Stimulated activated CD4-positive, alpha-beta T cell treated with anti-CD3 and anti-CD28 coated beads, TNF-alpha, amount 100 ng/mL, for 24 hours (primary cell): ENCODE data around the gene IL31RA.
"Not testable (repeated sequence)": the region's sequence is repeated elsewhere in the genome, so short reads cannot be mapped to it uniquely, and the experiment has no call there.

Experiments used
- DNase-seq, 3 experiments: peaks; one replicate each; pipeline ENCODE4 v3.0.0-alpha.2; 2020; ENCODE audit warnings: low read depth in 3 of 3

IL31RA gene

GRCh38 chr5:55925712-55926111 is 74.6 kb downstream of the IL31RA start:
- no peak for DNase-seq

- no peak for DNase-seq
These were observed 75.3 kb downstream of the IL31RA start for GRCh38 chr5:55926476-55926875.

GRCh38 chr5:55927861-55928655 is 76.9 kb downstream of the IL31RA start:
- no peak for DNase-seq

GRCh38 chr5:55929020-55929799 is 78.1 kb downstream of the IL31RA start:
- DNase-seq = no peak

GRCh38 chr5:55932700-55933099 is 81.5 kb downstream of the IL31RA start:
- DNase-seq = no peak

- DNase-seq = no peak
These were observed 82.4 kb downstream of the IL31RA start for GRCh38 chr5:55933377-55934114.

- DNase-seq = no peak
These were observed 83.0 kb downstream of the IL31RA start for GRCh38 chr5:55934115-55934613.

GRCh38 chr5:55934720-55935119 is 83.6 kb downstream of the IL31RA start:
- no peak for DNase-seq

GRCh38 chr5:55935371-55935770 is 84.2 kb downstream of the IL31RA start:
- DNase-seq = no peak

GRCh38 chr5:55936100-55936693 is 85.0 kb downstream of the IL31RA start:
- peak; percentile 52 to 74 (median 62) for DNase-seq

- not testable (repeated sequence) for DNase-seq
These were observed 86.4 kb downstream of the IL31RA start for GRCh38 chr5:55937598-55937997.

- DNase-seq = not testable (repeated sequence)
These were observed 90.0 kb downstream of the IL31RA start for GRCh38 chr5:55941154-55941553.

- no peak for DNase-seq
These were observed 108.1 kb downstream of the IL31RA start for GRCh38 chr5:55959208-55959607.

GRCh38 chr5:55960779-55961178 is 109.6 kb downstream of the IL31RA start:
- no peak for DNase-seq

GRCh38 chr5:55965525-55965924 is 114.4 kb downstream of the IL31RA start:
- DNase-seq = no peak

- no peak for DNase-seq
These were observed 115.1 kb downstream of the IL31RA start for GRCh38 chr5:55966284-55966683.

GRCh38 chr5:55969956-55970355 is 118.8 kb downstream of the IL31RA start:
- no peak for DNase-seq
